ENCODE measurements around the gene F8.

F8 gene

DNA sequence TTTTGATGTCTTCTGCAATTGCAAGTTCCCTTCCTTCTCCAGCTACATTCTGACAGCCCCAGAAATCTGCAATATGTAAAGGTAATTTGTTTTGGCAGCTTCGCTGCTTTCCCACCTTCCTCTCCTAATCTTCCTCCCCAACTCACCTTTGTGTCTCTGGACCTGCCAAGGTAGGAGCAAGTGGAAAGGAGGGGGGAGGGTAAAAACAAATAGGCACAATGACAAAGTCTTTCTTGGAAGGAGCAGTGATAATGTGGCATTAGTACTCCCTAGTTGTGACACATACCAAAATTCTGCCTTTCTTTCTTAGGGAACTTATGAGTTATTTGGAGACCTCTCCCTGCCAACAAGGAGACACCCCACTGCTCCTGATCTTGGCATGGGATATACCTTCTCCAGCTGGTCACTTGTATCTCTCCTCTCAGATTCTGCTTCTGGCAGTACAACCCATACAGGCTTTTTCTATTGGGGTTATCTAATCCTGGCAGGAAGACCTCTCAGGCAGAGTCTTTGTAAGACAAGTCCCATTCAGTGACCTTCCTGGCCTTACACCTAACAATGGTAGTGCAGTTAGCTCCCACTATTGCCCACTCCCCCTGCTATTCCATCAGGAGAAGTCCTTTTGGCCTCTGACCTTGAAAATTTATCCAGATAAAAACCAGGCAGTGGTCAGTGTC, 24.2 kb downstream of the F8 start:
- H3K4me1 ChIP-seq (ENCODE audit: insufficient read depth, insufficient read length): no peaks in the 10 kb centered on the region
- H3K4me3 ChIP-seq (ENCODE audit: insufficient read length, low read depth): no peak overlapping the region
- DNase-seq (ENCODE audit: low read depth, low spot score): no peak
- no peaks in the 10 kb centered on the region for H3K27me3 ChIP-seq (ENCODE audit: insufficient read depth, insufficient read length)
- TF ChIP-seq SUZ12 (IDR thresholded peaks at IDR 0.05; ENCODE audit: extremely low read depth, insufficient read depth, insufficient read length) (no peak), YY1 (IDR thresholded peaks at IDR 0.05; ENCODE audit: insufficient read depth, insufficient read length) (no peak), ZNF274 (IDR thresholded peaks at IDR 0.05; ENCODE audit: low read depth, low read length) (no peak)
- no peaks in the 10 kb centered on the region for H3K9me3 ChIP-seq (ENCODE audit: insufficient read depth, low read length)
- no peaks in the 10 kb centered on the region for H3K36me3 ChIP-seq (ENCODE audit: insufficient read depth, insufficient read length, low read length)
- no peak overlapping the region for H3K9ac ChIP-seq (ENCODE audit: insufficient read length, low read depth)

DNA sequence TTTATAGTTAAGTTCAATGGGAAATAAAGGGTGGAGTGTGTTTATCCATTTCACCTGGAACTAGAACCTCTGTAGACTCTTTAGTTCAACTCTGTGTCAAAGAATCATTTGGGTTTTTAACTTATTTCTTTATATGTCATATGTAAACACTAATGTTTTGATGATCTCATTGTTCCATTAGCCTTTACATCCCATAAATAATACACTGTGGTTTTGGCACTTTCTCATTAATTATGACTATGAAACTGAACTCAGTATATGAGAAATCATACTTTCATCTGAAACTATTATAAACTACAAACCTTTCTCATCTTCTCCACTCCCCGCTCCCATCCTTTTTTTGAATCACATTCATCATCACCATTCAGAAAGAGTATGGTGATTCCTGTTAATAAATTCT, 31.0 kb downstream of the F8 start:
- H3K36me3 ChIP-seq (ENCODE audit: insufficient read depth, insufficient read length, low read length): no peaks in the 10 kb centered on the region
- H3K4me3 ChIP-seq (ENCODE audit: insufficient read length, low read depth): no peak overlapping the region
- no peak overlapping the region for H3K9ac ChIP-seq (ENCODE audit: insufficient read length, low read depth)
- DNase-seq (ENCODE audit: low read depth, low spot score): no peak
- H3K9me3 ChIP-seq (ENCODE audit: insufficient read depth, low read length): no peaks in the 10 kb centered on the region
- TF ChIP-seq ZNF274 (IDR thresholded peaks at IDR 0.05; ENCODE audit: low read depth, low read length) (no peak), YY1 (IDR thresholded peaks at IDR 0.05; ENCODE audit: insufficient read depth, insufficient read length) (no peak), SUZ12 (IDR thresholded peaks at IDR 0.05; ENCODE audit: extremely low read depth, insufficient read depth, insufficient read length) (no peak)
- H3K4me1 ChIP-seq (ENCODE audit: insufficient read depth, insufficient read length): no peaks in the 10 kb centered on the region
- H3K27me3 ChIP-seq (ENCODE audit: insufficient read depth, insufficient read length): no peaks in the 10 kb centered on the region

DNA sequence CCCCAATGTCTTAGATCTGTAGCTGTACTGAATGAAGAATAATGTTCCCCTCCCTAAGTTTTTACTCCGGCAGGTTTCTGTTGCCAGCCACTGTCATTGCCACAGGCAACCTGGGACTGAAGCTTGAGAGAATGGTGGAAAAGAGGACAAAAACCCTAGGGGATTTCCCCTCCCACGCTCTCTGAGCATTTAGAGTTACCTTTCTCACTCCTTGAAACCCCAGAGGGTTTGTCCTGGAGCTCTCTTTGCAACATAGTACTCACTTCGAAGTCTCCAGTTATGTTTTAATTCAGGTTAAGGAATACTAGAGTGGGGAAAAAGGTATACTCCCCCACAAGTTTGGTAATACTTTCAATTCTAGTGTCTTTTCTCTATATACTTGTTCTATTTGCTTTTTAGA, 31.5 kb downstream of the F8 start:
- H3K36me3 ChIP-seq (ENCODE audit: insufficient read depth, insufficient read length, low read length): no peaks in the 10 kb centered on the region
- H3K27me3 ChIP-seq (ENCODE audit: insufficient read depth, insufficient read length): no peaks in the 10 kb centered on the region
- H3K4me3 ChIP-seq (ENCODE audit: insufficient read length, low read depth): no peak overlapping the region
- no peak overlapping the region for H3K9ac ChIP-seq (ENCODE audit: insufficient read length, low read depth)
- TF ChIP-seq ZNF274 (IDR thresholded peaks at IDR 0.05; ENCODE audit: low read depth, low read length) (no peak), SUZ12 (IDR thresholded peaks at IDR 0.05; ENCODE audit: extremely low read depth, insufficient read depth, insufficient read length) (no peak), YY1 (IDR thresholded peaks at IDR 0.05; ENCODE audit: insufficient read depth, insufficient read length) (no peak)
- H3K9me3 ChIP-seq (ENCODE audit: insufficient read depth, low read length): no peaks in the 10 kb centered on the region
- no peak for DNase-seq (ENCODE audit: low read depth, low spot score)
- no peaks in the 10 kb centered on the region for H3K4me1 ChIP-seq (ENCODE audit: insufficient read depth, insufficient read length)

DNA sequence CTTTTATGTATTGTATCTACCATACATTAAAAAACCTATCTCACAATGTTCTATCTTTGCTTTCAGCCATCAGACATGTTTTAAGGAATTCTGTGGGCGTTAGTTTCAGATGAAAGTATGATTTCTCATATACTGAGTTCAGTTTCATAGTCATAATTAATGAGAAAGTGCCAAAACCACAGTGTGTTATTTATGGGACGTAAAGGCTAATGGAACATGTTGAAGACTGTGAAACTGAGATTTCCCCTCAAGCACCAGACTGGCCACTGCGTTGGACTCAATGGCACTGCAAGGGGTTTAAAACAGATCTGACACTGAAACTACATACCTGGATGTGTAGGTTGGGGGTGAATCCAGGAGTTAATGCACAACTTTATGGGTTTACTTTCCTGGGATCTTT, 32.0 kb downstream of the F8 start:
- Histone ChIP-seq H3K27me3 (ENCODE audit: insufficient read depth, insufficient read length) (no peaks in the 10 kb centered on the region), H3K4me3 (ENCODE audit: insufficient read length, low read depth) (no peak overlapping the region), H3K4me1 (ENCODE audit: insufficient read depth, insufficient read length) (no peaks in the 10 kb centered on the region), H3K9ac (ENCODE audit: insufficient read length, low read depth) (no peak overlapping the region), H3K9me3 (ENCODE audit: insufficient read depth, low read length) (no peaks in the 10 kb centered on the region), H3K36me3 (ENCODE audit: insufficient read depth, insufficient read length, low read length) (no peaks in the 10 kb centered on the region)
- no peak for DNase-seq (ENCODE audit: low read depth, low spot score)
- TF ChIP-seq YY1 (IDR thresholded peaks at IDR 0.05; ENCODE audit: insufficient read depth, insufficient read length) (no peak), SUZ12 (IDR thresholded peaks at IDR 0.05; ENCODE audit: extremely low read depth, insufficient read depth, insufficient read length) (no peak), ZNF274 (IDR thresholded peaks at IDR 0.05; ENCODE audit: low read depth, low read length) (no peak)

DNA sequence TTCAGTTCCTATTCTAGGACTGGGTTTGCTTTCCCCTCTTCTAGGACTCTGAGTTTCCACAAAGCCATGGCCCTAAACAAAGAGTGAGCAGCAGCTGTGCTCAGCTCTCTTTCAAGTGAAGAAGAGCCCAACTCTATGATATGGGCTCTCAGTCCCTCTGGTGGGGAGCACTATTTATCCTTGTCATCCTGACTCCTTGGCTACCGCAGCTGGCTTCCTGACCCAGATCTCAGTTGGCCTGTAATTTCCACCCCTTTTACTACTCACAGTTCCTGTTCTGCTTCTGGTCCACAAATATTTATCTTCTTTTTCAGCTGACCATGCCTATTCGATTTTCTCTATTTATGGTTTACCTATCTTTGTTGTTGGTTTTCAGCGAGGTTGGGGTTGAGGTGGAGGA, 33.8 kb downstream of the F8 start:
- Histone ChIP-seq H3K4me3 (ENCODE audit: insufficient read length, low read depth) (no peak overlapping the region), H3K9ac (ENCODE audit: insufficient read length, low read depth) (no peak overlapping the region), H3K36me3 (ENCODE audit: insufficient read depth, insufficient read length, low read length) (no peaks in the 10 kb centered on the region), H3K9me3 (ENCODE audit: insufficient read depth, low read length) (no peaks in the 10 kb centered on the region), H3K27me3 (ENCODE audit: insufficient read depth, insufficient read length) (no peaks in the 10 kb centered on the region), H3K4me1 (ENCODE audit: insufficient read depth, insufficient read length) (no peaks in the 10 kb centered on the region)
- DNase-seq (ENCODE audit: low read depth, low spot score): no peak
- TF ChIP-seq SUZ12 (IDR thresholded peaks at IDR 0.05; ENCODE audit: extremely low read depth, insufficient read depth, insufficient read length): no peak
- TF ChIP-seq YY1 (IDR thresholded peaks at IDR 0.05; ENCODE audit: insufficient read depth, insufficient read length): no peak
- no peak for TF ChIP-seq ZNF274 (IDR thresholded peaks at IDR 0.05; ENCODE audit: low read depth, low read length)

DNA sequence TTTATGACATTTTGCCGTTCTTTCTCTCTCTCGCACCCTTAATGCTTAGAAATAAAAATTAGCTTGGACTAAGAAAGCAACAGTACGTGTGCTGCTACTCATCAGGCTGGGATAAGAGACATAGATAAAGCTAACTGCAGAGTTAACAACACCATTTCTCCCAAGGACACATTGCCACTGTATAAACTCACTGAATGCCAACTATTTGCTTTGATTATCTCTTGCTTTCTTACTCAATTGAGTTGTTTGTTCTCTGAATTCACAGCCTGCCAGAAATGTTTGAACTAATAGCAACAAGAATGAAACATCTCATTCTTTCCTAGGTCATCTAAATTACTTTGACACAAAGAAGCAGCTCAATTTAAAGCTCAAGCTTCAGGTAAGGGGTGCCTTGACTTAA, 34.6 kb downstream of the F8 start:
- Histone ChIP-seq H3K36me3 (ENCODE audit: insufficient read depth, insufficient read length, low read length) (no peaks in the 10 kb centered on the region), H3K9me3 (ENCODE audit: insufficient read depth, low read length) (no peaks in the 10 kb centered on the region), H3K9ac (ENCODE audit: insufficient read length, low read depth) (no peak overlapping the region), H3K4me3 (ENCODE audit: insufficient read length, low read depth) (no peak overlapping the region), H3K4me1 (ENCODE audit: insufficient read depth, insufficient read length) (no peaks in the 10 kb centered on the region), H3K27me3 (ENCODE audit: insufficient read depth, insufficient read length) (no peaks in the 10 kb centered on the region)
- DNase-seq (ENCODE audit: low read depth, low spot score): no peak
- TF ChIP-seq YY1 (IDR thresholded peaks at IDR 0.05; ENCODE audit: insufficient read depth, insufficient read length): no peak
- no peak for TF ChIP-seq SUZ12 (IDR thresholded peaks at IDR 0.05; ENCODE audit: extremely low read depth, insufficient read depth, insufficient read length)
- TF ChIP-seq ZNF274 (IDR thresholded peaks at IDR 0.05; ENCODE audit: low read depth, low read length): no peak

DNA sequence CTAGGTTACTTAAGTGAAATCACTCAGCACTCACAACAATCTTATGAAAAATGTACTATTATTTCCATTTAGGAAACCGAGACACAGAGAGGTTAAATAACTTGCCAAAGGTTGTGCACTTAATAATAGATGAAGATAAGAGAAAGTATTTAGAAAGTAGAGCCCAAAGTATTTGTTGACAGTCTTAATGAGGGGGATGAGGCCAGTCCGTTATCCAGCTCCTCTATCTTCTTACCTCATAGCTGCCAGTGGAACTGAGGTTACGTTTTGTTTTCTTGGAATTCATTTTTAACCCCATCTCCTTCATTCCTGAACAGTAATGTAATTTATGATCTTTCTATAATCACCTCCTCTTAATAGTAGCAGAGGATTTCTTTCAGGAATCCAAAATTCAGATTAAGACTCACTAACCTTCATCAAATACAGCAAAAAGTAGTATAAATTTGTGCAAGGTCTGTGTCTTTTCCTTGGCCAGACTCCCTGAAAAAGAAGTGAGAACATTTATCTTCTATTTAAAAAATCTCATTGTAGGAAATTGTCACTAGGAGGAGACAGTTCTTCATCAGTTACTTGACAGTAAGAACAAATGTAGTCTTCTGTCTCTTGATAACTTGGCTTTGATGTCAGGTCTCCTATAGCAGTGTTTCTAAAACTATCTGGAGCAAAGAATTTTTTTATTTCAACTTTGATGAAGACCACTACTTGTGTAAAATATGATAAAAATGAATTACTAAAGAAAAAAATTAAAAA, 35.5 kb downstream of the F8 start:
- TF ChIP-seq SUZ12 (IDR thresholded peaks at IDR 0.05; ENCODE audit: extremely low read depth, insufficient read depth, insufficient read length): no peak
- TF ChIP-seq YY1 (IDR thresholded peaks at IDR 0.05; ENCODE audit: insufficient read depth, insufficient read length): no peak
- DNase-seq (ENCODE audit: low read depth, low spot score): no peak
- no peak overlapping the region for H3K4me3 ChIP-seq (ENCODE audit: insufficient read length, low read depth)
- H3K9me3 ChIP-seq (ENCODE audit: insufficient read depth, low read length): no peaks in the 10 kb centered on the region
- no peaks in the 10 kb centered on the region for H3K36me3 ChIP-seq (ENCODE audit: insufficient read depth, insufficient read length, low read length)
- no peaks in the 10 kb centered on the region for H3K4me1 ChIP-seq (ENCODE audit: insufficient read depth, insufficient read length)
- no peak overlapping the region for H3K9ac ChIP-seq (ENCODE audit: insufficient read length, low read depth)
- H3K27me3 ChIP-seq (ENCODE audit: insufficient read depth, insufficient read length): no peaks in the 10 kb centered on the region

Measured in NT2/D1 (cell line).